ENCODE data around the gene RC3H2.

RC3H2 gene

DNA sequence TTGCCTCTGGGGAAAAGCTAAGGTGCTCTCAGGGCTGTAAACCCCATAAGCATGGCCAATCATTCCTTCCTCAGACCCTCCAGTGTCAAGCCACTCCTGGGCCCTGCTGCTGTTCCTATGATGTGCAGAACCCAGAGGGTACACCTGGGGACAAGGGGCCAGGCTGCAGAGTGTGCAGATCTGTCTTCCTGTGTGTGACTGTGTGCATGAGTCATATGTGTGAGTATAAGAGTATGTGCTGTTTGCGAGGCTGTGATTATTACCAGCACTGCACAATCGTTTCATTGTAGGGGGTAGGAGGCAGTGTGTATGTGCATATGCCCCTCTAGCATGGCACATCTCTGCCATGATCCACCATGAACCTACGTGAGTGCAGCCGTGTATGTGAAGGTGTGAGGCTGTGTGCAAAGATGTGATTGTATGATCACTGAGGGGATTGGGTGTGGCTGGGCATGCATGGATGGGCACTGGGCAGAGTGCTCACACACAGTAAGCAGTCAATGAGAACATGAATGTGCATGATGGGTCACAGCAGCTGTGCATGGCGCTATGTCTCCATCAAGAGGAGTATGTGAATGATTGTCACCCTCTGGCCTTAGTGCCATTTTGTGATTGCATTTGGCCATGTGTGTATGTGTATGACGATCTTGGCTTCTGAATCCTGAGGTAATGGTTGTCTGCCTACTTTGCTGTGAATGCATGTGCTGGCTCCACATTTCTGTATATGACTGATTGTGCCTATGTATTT lies 107.7 kb downstream of the RC3H2 start:
- Histone ChIP-seq H3K9ac (no peak overlapping the region), H3K36me3 (no peaks in the 10 kb centered on the region), H3K27me3 (no peaks in the 10 kb centered on the region), H3K4me3 (no peak overlapping the region), H3K4me2 (no peak overlapping the region), H4K20me1 (no peaks in the 10 kb centered on the region), H3K27ac (no peak overlapping the region), H3K4me1 (no peaks in the 10 kb centered on the region), H3K9me3 (no peaks in the 10 kb centered on the region)
- no peak for TF ChIP-seq Cebpa-rat (IDR thresholded peaks at IDR 0.05)

All from BLaER1 (cell line).